LNCaP clone FGC (cell line): ENCODE results near the gene DOCK2.
"Not testable (repeated sequence)": the region's sequence is repeated elsewhere in the genome, so short reads cannot be mapped to it uniquely, and the experiment has no call there.

ENCODE experiments used
- DNase-seq: peaks from one replicate; pipeline ENCODE4 v3.0.0-alpha.2; 2011; ENCODE audit warnings: low read depth
- H3K4me3 ChIP-seq: 2 replicates; pipeline ENCODE4 v1.5.1; 2011; ENCODE audit warnings: mild to moderate bottlenecking, low read depth, low read length, control low read depth
- CTCF ChIP-seq: IDR thresholded peaks from 2 replicates; pipeline ENCODE4 v1.5.1; 2012; ENCODE audit warnings: mild to moderate bottlenecking; ENCODE audit not compliant: control insufficient read depth, insufficient read depth; ENCODE audit errors: extremely low read depth

DOCK2 gene

GRCh38 chr5:169808118-169808581 lies 171.1 kb downstream of the DOCK2 start:
- H3K4me3 ChIP-seq: no peak overlapping the region
- no peak for DNase-seq
- TF ChIP-seq CTCF: no peak

- not testable (repeated sequence) for H3K4me3 ChIP-seq, DNase-seq
Observed at GRCh38 chr5:169808880-169809279, 171.8 kb downstream of the DOCK2 start.

- no peak for TF ChIP-seq CTCF
- DNase-seq: no peak
- H3K4me3 ChIP-seq: no peak overlapping the region
Observed at GRCh38 chr5:169809281-169809680, 172.2 kb downstream of the DOCK2 start.

- DNase-seq: no peak
Observed at GRCh38 chr5:169810524-169810923, 173.4 kb downstream of the DOCK2 start.

GRCh38 chr5:169811023-169811422 lies 173.9 kb downstream of the DOCK2 start:
- DNase-seq: no peak
- TF ChIP-seq CTCF: no peak
- no peak overlapping the region for H3K4me3 ChIP-seq

More at GRCh38 chr5:169810524-169810923, 173.4 kb downstream of the DOCK2 start:
- no peak for TF ChIP-seq CTCF
- no peak overlapping the region for H3K4me3 ChIP-seq

GRCh38 chr5:169811680-169812079 lies 174.6 kb downstream of the DOCK2 start:
- no peak for DNase-seq
- TF ChIP-seq CTCF: no peak
- H3K4me3 ChIP-seq: no peak overlapping the region

- TF ChIP-seq CTCF: no peak
- no peak for DNase-seq
- no peak overlapping the region for H3K4me3 ChIP-seq
Observed at GRCh38 chr5:169812786-169813185, 175.7 kb downstream of the DOCK2 start.

- no peak for DNase-seq
- no peak for TF ChIP-seq CTCF
- no peak overlapping the region for H3K4me3 ChIP-seq
Observed at GRCh38 chr5:169814045-169814444, 177.0 kb downstream of the DOCK2 start.
